GM18526 (cell line): ENCODE results near the gene ANXA9.

Experiments used
- POLR2A ChIP-seq: IDR thresholded peaks from 3 replicates; pipeline ENCODE4 v1.6.1; 2011; ENCODE audit not compliant: insufficient read length; ENCODE audit errors: extremely low read depth

ANXA9 gene

DNA sequence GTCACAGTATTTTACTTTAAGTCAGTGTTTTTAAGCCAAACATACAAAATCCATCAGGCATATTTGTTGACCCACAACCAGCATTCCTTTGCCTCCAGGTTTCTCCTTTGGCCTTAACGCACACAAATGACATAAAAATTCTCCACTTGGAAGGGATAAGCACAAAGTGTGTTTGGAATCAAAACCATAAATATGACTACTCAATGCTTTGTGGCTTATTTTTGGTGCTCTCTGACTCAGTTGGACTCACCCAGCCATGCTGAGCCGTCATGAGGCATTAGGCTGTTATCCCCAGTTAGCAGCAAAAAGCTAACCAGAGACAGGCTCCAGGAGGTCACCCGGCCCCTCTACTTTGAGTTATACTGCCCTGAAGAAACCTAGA, 27.1 kb downstream of the ANXA9 start:
- no peak for TF ChIP-seq POLR2A

DNA sequence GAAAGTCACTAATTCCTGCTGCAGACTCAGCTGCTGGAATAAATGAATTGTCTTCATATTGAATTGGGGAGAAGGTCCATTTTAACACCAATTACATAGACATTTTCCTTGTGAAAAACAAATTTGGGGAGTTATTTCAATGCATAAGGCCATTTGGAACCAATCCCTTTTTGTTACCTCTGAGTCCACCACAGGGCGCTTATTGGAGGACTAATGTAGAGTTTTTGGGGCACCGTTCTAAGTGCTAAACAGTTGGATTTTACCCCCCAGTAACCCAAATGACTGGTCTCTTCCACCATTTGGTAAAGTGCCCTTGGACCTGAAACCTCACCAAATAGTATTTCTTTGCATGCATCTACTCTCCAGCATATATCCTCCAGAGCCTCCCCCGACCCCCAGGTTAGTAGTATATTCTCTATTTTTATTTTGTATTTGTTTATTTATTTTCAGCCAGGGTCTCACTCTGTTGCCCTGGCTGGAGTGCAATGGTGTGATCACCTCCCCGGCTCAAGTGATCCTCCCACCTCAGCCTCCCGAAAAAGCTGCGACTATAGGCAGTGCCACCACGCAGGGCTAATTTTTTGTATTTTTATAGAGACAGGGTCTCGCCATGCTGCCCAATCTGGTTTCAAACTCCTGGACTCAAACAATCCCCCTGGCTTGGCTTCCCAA, 27.7 kb downstream of the ANXA9 start:
- no peak for TF ChIP-seq POLR2A

DNA sequence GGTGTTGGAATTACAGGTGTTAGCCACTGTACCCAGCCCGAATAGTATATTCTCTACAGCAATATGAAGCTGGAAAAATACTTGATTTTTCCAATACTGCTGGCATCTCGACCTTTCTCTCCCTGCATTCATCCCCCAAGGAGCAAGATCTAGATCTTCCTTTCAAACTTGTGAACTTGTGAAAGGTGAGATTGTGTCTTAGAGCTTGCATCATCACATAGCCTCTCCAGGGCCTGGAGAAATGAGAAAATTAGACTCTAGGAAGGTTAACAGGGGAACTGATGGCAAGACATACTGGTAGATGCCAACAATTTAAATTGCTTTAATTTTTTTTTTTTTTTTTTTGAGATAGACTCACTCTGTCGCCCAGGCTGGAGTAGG, 28.2 kb downstream of the ANXA9 start:
- no peak for TF ChIP-seq POLR2A

DNA sequence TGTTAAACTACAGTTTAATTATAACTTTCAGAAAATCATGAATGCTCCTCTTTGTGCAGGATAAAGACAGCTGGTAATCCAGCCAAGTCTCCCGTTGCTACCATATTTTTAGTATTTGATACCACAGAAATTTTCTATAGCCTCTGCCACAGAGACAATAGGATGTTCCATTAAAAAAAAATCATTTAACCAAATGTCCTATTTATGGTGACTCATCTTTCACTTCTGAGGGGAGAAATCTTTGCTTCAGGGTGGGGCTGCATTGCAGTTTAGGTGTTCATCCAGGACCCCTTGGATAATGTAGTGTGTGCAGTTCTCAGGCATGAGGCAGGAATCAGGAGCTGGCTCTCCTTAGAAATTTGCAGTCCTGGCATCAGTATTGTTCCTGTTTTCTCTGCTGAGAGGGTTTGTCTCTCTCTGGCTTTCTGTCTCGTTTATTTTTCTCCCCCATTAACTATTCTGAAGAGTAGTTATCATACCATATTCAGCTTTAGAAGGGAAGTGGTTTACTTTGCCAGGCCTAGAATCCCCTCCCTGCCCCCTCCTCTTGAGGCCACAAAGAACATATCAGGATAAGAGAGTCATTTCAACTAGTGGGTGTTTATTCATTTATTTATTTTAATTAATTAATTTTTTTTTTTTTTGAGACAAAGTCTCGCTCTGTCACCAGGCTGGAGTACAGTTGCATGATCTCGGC, 29.2 kb downstream of the ANXA9 start:
- TF ChIP-seq POLR2A: no peak

DNA sequence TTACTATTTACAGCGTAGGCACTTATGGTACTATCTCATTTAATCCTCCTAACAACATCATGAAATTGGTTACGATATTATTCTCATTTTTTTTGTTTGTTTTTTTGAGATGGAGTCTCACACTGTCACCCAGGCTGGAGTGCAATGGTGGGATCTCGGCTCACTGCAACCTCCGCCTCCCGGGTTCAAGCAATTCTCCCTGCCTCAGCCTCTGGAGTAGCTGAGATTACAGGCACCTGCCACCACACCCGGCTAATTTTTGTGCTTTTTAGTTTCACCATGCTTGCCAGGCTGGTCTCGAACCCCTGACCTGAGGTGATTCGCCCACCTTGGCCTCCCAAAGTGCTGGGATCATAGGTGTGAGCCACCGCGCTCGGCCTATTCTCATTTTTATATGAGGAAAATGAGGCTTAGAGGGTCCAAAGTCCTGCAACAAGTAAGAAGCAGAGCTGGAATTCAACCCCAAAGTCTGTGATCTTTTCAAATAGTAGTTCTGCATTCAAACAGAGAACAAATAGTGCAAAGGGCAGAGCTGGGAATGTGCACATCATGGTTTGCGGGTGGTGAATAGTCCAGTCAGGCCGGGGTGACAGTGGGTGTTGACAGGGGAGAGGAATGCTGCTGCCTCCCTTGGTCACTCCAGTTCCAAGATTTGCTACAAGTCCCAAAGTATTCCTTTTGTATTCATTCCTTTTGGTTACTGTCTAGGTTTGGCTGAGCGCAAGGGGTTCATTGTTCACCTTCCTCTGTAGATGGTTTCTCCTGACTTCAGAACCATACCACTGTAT, 30.8 kb downstream of the ANXA9 start:
- no peak for TF ChIP-seq POLR2A

DNA sequence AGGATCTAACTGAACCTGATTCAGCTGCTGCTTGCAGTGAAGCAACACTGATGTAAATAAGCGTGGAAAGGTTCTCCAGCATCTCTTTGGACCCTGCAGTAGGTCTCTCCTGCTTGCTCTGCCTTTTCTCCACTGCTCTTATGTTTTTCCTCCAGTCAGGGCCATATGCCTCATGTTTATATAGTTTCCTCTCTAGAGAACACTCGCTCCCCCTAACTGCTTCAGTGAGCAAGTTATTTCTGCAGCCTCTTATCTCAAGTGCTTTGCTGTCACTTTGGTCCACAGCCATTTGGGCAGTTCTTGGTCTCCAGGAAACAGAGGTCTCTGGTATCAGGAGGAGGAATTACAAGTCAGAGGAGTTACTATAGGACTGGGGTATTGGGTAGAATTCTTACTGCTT, 31.4 kb downstream of the ANXA9 start:
- TF ChIP-seq POLR2A: no peak

DNA sequence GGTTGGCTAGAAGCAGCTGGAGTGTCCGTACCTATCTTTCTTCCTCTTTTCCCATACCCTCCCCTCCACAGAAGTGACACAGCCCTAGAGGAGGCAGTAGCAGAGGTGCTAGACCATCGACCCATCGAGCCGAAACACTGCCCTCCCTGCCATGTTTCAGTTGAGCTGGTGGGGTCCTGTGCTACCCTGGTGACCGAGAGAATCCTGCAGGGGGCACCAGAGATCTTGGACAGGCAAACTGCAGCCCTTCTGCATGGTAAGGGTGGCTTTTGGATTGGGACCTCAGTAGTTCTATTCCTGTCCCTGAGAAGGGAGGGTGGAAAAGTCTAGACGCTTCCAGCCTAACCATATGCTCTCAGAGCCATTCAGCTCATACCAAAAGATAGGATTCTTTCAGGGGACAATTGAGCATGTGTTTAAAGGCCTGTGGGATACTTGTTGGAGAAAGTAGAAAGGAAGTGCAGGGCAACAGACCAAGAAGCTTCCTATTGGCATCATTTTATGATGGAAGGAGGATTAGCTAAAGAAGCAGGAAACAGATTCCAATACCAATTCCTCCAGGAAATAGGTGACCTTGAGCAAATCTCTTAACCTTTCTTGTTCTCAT, 42.6 kb downstream of the ANXA9 start:
- no peak for TF ChIP-seq POLR2A

DNA sequence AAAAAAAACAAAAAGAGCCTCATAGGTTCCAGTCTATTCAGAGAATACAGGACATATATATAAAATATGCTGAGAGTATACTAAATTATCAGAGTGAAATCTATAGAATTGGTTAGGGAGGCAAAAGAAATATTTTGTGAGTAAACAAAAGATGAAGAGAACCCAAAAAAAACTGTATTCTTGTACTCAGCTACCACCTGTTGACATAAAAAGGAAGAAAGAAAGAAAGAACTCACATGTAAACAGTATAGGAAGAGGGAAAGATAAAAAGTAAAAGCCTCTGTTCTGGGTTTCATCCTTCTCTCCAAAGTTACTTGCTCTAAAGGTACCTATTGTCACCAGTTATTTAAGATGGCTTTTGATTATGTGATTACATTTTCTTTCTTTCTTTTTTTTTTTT, 44.4 kb downstream of the ANXA9 start:
- TF ChIP-seq POLR2A: no peak

DNA sequence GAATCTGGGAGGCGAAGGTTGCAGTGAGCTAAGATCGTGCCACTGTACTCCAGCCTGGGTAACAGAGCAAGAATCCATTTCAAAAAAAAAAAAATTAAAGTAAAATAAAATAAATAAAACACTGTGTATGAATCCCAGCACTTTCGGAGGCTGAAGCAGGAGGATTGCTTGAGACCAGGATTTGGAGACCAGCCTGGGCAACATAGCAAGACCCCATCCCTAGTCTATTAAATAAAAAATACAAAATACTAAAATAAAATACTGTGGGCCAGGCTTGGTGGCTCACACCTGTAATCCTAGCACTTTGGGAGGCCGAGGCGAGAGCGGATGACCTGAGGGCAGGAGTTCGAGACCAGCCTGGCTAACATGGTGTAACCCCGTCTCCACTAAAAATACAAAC, 50.1 kb downstream of the ANXA9 start:
- TF ChIP-seq POLR2A: no peak

DNA sequence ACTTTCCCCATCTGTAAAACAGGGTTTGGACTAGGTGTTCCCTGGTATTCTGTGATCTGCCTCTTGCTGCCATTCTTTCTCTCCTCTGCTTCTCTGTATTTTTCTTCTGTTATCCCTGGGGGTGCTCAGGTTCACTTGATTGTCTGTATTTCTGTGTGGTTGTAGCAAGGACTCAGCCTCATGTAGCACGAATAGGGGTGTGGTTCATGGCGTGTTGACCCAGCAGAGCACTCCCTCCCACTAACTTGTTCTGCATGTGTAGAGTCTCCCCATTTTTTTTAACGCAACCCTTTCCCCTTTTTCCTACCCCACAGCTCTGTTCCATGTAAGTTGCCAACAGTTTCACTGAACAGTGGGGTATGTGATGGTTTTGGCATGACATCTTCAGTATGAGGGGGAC, 53.1 kb downstream of the ANXA9 start:
- no peak for TF ChIP-seq POLR2A

DNA sequence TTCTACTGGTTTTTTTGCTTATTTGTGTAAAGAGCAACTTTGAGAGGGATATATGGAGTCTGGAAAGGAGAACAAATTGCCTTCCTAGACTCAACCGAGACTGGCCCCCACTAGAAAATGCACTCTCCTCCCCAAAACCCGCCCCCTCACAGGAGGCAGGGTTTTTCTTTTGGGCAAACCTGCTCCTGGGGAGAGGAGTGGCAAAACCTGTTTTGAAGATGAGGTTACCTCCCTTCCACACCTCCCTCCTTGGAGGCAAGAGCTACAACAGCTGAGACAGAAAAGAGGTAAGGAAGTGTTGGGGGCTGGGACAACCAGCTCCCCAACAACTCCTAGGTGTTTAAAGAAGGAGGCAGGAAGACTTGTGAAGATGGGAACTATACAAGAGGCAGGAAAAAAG, 54.3 kb downstream of the ANXA9 start, which contains the start of gene BNIPL:
TSS of gene BNIPL (plus strand) at position 231 of the 400 bp plus-strand sequence. CDS start at position 371, 140 bp downstream.
- TF ChIP-seq POLR2A: no peak

DNA sequence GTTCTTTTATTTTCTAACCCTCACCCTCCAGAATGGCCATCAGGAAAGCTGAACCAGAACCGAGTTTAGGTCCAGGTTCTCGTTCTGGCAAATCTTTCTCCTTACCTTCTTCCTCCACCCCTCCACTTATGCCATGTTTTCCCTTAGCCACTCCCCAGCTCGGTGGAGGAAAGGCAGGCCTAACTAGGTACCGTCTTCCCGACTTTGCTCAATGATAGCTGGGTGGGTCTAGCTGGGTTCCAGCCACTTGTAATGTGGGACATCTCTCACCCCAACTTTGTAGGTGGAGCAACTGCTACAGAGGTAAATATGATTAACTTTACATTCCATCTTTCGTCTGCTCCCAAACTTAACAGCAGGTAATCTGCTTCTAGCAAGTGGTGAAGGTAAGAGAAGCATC, 54.9 kb downstream of the ANXA9 start:
- TF ChIP-seq POLR2A: no peak

DNA sequence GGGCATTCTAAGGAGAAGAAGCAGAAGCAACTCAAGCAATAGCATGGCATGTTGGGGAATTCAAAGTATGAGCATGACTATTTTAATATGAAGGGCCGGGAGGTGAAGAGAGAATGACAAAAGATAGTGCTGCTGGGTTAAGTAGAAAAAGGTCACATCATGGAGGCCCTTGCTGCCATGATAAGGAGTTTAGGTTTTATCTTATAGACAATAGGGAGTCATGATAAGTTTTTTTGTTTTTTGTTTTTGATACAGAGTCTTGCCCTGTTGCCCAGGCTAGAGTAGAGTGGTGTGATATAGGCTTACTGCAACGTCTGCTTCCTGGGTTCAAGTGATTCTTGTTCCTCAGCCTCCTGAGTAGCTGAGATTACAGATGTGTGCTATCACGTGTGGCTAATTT, 57.4 kb downstream of the ANXA9 start:
- no peak for TF ChIP-seq POLR2A

DNA sequence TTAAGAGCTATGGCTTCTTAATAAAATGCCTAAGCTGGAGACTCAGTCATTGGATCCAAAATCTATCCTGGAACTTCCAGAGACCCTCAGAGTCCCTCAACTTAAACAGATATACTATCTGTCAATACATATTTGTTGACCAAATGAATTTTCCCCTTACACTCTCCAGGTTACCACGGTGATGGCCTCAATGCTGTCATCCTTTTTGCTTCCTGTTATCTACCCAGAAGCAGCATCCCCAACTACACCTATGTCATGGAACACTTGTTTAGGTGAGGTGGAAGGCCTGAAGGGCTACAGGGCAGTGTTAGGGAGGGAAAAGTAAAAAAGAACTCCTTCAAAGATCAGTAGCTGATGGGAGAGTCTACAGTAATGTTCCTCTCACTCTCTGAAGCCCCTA, 61.1 kb downstream of the ANXA9 start:
- TF ChIP-seq POLR2A: no peak
